Stimulated activated naive CD4-positive, alpha-beta T cell treated with Interleukin-2 at 50 U/mL for 16 hours (primary cell): ENCODE results near the gene ACE.

Experiments
- DNase-seq: peaks from one replicate; lab custom pipeline; 2025; lab: John Stamatoyannopoulos, UW

ACE gene

DNA sequence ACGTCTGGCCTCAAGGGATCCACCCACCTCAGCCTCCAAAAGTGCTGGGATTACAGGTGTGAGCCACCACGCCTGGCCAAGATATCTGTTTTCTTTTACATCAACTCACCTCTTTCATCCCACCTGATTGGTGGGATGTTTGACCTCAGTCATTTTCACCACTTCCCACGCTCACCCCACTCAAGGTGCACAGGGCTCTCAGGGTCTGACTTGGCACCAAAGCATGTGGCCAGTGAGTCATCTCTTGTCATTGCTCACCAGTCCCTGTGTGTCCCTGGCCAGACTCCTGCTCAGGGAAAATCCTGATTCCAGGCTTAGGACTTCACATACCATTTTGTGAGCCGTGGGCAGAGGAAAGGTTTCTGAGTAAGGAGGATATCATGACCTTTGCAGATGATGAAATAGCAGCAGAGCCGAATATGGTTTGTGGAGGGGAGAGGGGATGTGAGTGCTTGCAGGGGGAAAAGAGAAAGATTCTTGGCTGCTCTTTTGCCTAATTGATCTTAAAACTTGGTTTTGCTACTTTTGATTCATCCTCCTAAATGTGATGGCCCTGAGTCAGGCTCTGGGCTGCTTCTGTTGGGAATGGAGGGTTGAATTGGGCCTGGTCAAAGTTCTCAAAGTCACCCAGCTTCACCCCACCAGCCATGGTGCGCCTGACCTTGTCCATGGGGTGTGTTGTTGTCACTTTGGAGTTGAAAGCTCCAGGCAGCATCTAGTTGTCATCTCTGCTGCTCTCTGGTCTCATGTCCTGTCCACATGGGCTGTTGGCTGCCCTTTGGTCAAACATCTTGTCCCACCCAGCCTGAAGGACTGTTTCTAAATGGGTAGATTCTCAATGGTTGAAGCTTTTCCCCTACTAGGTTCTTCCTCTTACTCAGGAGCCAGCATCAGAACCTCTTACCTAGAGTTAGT lies 40.3 kb downstream of the ACE start:
- peak; percentile 47 for DNase-seq

DNA sequence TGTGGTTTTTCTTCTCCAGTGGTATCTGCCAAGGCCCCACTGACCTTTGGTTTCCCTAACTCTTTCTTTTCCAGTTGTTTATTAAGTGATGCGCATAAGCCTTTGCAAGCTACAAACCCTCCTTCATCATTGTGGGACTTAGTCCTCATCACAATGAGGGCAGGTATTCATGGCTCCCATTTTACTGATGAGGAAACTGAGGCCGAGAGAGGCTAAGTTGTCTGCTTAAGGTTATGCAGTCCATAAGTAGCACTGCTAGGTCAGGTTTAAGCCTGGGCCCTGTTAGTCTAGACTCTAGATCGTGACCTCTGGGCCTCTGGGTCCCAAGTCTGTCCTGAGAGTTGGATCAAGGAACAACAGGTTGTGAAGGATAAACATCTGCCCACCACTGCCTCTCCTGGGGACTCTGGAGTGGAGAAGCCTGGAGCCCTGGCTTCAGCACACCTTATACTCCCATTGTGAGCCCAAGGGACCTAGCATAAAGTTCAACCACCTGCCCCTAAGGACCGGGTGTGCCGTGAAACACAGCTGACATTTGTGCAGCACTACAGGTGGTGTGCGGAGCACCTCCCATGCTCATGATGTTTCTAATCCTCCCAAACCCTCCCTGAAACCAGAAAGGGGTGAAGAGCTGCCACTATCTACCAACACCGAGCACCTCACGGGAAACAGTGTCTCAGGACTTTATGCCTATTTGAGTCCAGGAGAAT lies 41.1 kb downstream of the ACE start:
- no peak for DNase-seq

- DNase-seq = no peak
These were observed 42.4 kb downstream of the ACE start for GRCh38 chr17:63519116-63519881.

DNA sequence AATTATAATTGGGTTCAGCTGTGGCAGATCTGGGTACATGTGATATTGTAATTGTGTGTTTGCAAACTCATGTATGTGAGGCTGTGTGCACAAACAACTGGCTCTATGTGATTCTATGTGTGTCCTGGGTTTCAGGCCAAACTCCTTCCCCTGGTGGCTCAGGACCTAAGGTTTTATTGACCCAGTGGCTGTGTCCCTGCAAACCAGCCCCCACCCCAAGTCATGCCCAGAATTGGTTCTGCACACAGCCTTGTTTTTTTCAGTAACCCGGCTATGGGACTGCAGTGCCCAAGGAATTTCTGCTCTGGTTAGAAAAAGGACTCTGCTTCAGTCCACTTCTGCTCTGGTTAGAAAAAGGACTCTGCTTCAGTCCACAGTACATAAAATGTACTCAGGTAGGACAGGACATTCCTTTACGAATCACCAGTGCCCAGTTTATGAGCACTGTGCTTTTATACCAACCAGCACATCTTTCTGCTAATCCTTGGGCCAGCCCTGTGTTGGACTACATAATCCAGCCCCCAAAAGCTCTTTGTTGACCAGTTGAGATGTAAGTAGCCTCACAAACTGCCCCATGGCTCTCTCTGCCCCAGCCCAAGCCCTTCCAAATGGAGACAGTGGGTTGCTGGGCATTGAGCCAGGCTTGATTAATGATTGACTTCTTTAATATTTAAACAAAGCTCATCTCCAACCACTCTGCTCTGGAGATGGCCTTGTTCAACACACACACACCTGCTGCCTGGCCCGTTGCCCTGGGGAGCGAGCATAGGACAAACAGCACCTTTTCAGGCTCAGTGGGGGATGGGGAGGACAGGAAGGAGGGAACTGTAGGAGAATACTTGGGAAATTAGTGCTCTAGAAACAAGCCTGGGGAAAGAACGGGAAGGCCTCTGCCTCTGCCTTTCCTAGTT lies 43.4 kb downstream of the ACE start:
- no peak for DNase-seq

DNA sequence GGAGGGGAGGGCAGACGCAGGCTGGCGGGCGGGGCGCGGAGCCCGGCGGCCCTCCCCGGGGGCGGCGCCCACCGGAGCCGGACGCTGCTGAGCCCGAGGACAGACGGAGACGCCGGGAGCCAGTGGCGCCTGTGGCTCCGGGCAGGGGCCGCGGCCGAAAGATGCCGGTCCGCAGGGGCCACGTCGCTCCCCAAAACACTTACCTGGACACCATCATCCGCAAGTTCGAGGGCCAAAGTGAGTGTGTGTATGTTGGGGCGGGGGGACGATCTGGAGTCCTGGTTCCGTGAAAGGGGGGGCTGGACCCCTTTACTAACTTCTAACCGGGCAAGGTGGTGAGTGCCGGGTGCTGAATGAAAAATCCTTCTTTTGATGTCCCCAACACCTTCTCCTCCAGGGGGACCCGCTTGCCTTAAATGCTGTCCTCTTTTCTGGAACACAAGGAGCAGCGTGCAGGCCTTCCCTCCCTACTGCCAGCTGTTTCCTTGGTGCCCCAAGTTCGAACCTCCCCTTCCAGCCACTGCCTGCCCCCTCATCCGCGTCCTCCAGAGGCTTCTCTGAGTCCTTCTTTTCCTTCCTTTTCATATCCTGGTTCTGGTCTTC lies 46.5 kb downstream of the ACE start, which contains the start of gene KCNH6:
Gene KCNH6 (plus strand): TSS at position 106 of the 603 bp plus-strand sequence. CDS start 56 bp downstream, at position 162.
- DNase-seq = no peak

DNA sequence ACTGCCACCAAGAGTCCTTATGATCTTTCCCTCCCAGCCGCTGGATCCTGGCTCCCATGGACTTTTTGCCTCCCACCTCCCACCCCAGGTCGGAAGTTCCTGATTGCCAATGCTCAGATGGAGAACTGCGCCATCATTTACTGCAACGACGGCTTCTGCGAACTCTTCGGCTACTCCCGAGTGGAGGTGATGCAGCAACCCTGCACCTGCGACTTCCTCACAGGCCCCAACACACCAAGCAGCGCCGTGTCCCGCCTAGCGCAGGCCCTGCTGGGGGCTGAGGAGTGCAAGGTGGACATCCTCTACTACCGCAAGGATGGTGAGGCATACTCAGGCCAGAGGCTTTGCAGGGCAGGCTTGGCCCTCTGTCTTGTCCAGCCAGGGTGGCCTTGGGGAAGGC lies 47.2 kb downstream of the ACE start:
- DNase-seq = no peak

DNA sequence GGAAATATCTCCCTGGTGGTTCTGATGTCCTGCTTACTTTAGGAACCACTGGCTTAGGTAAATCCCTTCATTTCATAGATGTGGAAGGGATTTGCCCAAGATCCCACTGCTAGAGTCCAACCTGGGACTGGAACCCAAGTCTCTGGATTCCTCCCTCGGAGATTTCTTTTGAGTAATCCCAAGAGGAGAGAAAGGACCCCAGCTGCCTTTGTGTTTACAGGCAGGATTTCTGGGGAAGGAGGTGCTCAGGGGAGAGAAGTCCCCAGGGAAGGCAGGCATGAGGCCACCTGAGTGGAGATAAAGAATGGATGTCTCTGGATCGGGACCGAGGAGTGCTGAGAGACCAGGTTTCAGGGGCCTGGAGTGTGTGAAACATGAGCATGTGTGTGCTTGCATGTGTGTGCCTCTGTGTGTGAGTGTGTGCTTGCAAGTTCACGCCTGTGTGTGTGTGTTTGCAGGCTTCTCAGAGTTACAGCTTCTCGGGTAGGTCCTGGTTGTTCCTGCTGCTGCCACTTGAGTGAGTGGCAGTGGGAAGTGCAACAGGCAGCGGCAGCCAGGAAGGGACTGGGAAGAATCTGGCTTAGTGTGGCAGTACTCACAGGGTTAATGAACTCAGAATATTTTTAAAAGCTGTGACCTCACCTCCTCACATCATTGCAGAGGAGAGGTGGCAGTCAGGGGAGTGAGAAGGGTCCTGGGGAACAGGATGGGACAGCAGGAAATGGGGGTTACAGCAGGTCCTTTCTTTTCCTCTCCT lies 48.5 kb downstream of the ACE start:
- DNase-seq = no peak

DNA sequence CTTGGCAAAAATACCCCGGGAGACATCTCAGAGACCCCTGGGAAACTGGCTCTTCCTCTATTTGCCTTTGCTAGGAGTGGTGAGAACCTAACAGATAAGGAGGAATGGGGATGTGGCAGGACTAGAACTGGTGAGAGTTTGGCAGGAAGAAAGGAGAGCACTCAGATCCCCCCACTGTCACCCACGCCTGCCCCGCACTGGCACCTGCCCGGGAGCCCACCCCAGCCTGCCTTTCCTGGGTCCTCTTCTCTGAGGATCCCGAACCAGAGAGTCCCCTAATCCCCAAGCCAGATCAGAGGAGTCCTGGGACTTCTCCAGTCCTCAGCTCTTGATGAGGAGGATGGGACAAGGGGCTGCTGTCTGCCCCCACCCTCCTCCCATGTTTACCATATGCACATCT lies 50.0 kb downstream of the ACE start:
- no peak for DNase-seq

GRCh38 chr17:63528183-63528582 lies 51.3 kb downstream of the ACE start:
- no peak for DNase-seq

DNA sequence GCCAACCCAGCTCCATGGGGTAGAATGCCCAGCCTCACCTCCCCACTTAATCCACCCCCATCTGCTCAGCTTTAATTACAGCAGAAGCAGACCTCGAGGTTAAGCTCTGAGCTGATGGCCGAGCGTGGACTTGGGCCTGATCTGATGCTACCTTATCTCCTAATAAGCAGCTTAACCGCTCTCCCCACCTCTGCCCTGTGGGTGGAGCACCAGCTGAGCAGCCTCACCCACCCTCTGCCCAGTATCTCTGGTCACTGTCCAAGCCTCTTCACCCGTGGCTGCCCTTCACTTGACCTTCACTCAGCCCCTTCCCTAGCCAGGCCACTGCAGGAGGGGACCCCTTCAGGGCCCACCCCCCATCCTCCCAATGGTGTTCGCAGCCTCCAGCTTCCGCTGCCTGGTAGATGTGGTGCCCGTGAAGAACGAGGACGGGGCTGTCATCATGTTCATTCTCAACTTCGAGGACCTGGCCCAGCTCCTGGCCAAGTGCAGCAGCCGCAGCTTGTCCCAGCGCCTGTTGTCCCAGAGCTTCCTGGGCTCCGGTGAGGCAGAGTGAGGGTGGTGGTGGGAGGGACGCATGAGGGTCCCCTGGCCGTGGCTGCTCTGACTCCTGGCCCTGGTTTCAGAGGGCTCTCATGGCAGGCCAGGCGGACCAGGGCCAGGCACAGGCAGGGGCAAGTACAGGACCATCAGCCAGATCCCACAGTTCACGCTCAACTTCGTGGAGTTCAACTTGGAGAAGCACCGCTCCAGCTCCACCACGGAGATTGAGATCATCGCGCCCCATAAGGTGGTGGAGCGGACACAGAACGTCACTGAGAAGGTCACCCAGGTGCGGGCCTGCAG lies 53.1 kb downstream of the ACE start:
- no peak for DNase-seq

GRCh38 chr17:63530557-63531021 lies 53.7 kb downstream of the ACE start:
- DNase-seq = no peak

- DNase-seq = no peak
These were observed 54.4 kb downstream of the ACE start for GRCh38 chr17:63531022-63531965.

GRCh38 chr17:63533433-63534077 lies 56.7 kb downstream of the ACE start:
- no peak for DNase-seq

- DNase-seq = no peak
These were observed 57.3 kb downstream of the ACE start for GRCh38 chr17:63534078-63534570.

DNA sequence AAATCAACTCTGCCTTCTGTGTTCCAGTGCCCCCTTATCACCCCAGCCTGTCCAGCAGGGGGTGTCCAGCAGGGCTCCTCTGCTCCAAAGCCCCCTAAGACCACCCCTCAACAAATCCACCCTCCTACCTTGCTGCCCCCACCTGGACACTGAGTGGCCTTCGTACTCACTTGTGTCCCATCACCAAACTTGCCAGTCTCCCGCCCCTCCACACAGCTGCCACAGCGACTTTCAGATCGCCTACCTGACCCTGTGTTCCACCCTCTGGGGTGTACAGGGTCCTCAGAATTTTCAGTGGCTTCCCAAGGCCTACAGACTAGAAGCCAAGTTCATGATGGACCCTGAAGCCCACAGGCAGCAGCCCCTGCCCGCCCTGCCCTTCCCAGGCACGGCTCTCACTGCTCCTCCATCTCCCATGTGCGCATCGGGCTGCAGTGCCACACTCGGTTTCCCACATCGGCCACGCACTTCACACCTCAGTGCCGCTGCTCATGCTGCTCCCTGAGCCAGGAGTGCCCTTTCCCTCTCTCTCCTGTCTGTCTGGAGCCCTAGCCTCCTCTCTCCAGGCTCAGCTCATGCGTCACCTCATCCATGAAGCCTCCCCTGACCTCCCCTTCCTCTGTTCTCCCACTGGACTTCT lies 58.1 kb downstream of the ACE start:
- no peak for DNase-seq

DNA sequence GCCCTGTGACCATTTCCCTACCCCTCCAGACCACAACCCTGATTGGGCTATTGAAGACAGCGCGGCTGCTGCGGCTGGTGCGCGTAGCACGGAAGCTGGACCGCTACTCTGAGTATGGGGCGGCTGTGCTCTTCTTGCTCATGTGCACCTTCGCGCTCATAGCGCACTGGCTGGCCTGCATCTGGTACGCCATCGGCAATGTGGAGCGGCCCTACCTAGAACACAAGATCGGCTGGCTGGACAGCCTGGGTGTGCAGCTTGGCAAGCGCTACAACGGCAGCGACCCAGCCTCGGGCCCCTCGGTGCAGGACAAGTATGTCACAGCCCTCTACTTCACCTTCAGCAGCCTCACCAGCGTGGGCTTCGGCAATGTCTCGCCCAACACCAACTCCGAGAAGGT lies 58.8 kb downstream of the ACE start:
- no peak for DNase-seq

DNA sequence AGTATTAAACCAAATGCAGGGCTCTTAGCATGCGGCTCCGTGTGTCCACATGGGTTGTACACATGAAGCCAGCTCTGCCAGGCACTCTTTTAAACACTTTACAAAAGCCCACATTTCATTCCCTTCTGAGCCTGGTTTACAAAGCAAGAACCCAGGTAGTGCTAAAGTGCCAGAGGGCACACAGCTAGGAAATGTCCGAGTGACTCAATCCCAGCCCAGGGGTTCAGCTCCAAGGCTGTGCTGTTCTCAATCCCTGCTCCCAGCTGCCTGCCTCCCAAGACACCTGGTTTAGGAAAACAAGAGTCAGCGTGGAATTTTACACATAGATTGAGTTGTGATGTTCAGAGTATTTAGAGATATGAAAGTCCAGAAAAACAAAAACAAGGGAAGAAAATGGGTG lies 60.1 kb downstream of the ACE start:
- DNase-seq = no peak
